Stomach smooth muscle (tissue), 2 donors: Measurements from ENCODE around the gene FGD5.

Experiments
- H3K27ac ChIP-seq: one replicate; pipeline ENCODE4 v1.7.0; 2013; ENCODE audit warnings: mild to moderate bottlenecking, low read length, inconsistent platforms
- H3K27me3 ChIP-seq, 2 donors: one replicate each; pipeline ENCODE4 v1.7.0; 2013; ENCODE audit warnings: low read length in 2 of 2; ENCODE audit not compliant: insufficient read depth in 2 of 2, control insufficient read depth in 1 of 2
- H3K36me3 ChIP-seq, 2 donors: one replicate each; pipeline ENCODE4 v1.7.0; 2013; ENCODE audit warnings: low read length in 2 of 2; ENCODE audit not compliant: control insufficient read depth in 2 of 2, insufficient read depth in 2 of 2
- H3K4me1 ChIP-seq: one replicate; pipeline ENCODE4 v1.7.0; 2013; ENCODE audit warnings: low read length; ENCODE audit not compliant: control insufficient read depth, insufficient read depth
- H3K4me3 ChIP-seq, 2 donors: one replicate each; pipeline ENCODE4 v1.7.0; 2013; ENCODE audit warnings: low read length in 2 of 2
- H3K9ac ChIP-seq, 2 donors: one replicate each; pipeline ENCODE4 v1.7.0; 2013; ENCODE audit warnings: low read length in 2 of 2, mild to moderate bottlenecking in 1 of 2
- H3K9me3 ChIP-seq, 2 donors: one replicate each; pipeline ENCODE4 v1.7.0; 2013; ENCODE audit warnings: low read length in 2 of 2; ENCODE audit not compliant: control insufficient read depth in 2 of 2
- donor health status: healthy.
- donor health status: Pancreatic carcinoma.

Gene FGD5

DNA sequence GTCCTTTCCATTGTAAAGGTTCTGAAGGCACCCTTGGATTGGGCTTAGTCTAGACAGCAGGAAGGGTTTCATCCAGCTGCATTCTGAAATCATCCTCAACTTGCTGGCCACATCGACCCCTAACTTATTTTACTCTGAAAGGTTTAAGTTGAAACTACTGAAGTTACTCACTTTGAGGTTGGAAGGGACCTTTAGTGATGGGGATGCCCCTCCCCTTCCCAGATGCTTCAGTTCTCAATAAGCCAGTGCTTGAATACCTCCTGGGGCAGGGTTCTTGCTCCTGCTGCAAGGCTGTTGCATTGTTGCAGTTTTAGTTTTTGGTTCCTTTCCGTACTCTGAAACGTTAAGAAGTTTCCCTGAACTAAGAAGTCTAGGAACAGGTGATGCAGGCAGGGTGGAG lies 26.4 kb downstream of the FGD5 start:
- Histone ChIP-seq H3K27me3 (peaks cover 0 to 5% of the 10 kb centered on the region in 2 donors), H3K27ac (no peak overlapping the region), H3K36me3 (no peaks in the 10 kb centered on the region), H3K4me3 (no peak overlapping the region), H3K9ac (no peak overlapping the region), H3K4me1 (peaks cover 26% of the 10 kb centered on the region), H3K9me3 (no peaks in the 10 kb centered on the region)

DNA sequence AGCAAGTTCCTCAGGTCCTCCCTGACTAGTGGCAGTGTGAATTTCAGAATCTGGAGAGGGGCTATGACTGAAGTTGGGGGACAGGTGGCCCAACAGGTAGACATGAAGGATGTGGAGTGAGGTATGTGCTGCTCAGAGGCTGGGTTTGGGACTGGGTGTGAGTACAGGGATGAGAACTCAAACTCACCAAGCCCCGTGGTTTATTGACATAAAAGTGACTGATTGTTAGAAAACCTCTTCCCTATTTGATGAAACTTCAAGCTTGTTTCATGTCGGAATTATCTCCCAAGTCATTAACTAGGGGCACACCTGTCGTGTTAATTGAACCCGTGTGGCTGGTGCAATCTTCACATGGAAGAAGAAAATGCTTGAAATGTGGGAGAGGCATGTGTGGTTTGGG lies 27.1 kb downstream of the FGD5 start:
- H3K9me3 ChIP-seq: no peaks in the 10 kb centered on the region
- H3K9ac ChIP-seq: no peak overlapping the region
- no peaks in the 10 kb centered on the region for H3K36me3 ChIP-seq
- peaks cover 0 to 5% of the 10 kb centered on the region in 2 donors for H3K27me3 ChIP-seq
- peaks cover 30% of the 10 kb centered on the region for H3K4me1 ChIP-seq
- H3K27ac ChIP-seq: no peak overlapping the region
- no peak overlapping the region for H3K4me3 ChIP-seq

DNA sequence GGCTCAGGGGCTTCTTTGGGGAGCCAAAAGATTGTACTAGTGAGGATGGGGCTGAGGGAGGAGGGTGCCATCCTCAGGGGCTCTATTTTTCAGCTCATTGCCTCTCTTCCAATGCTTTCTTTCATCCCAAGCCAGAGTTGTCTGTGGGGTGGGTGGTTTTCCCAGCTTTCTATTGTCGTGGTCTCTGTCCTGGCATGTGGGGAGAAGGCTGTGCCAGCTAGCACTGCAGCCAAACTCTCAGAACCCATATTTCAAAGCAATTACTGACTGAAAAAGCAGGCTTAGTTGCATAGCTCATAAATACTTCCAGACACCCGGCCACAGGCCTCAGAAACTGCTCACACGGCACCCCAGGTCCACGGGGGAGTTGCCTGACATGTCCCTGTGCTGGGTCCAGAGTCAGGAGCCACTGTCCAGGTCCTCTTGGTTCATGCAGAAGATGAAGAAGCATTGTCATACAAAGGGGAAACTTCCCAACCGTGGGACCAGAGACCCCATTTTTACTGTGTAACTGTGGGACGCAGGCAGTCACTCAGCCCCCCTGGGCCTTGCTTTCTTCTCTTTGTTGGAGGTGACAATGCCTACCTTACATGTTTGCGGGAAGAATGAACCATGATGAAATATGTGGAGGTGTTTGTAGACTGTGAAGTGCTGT lies 27.6 kb downstream of the FGD5 start:
- no peaks in the 10 kb centered on the region for H3K36me3 ChIP-seq
- peaks cover 0 to 5% of the 10 kb centered on the region in 2 donors for H3K27me3 ChIP-seq
- no peaks in the 10 kb centered on the region for H3K9me3 ChIP-seq
- H3K4me1 ChIP-seq: peaks cover 26% of the 10 kb centered on the region
- no peak overlapping the region for H3K27ac ChIP-seq
- H3K9ac ChIP-seq: no peak overlapping the region
- H3K4me3 ChIP-seq: no peak overlapping the region

DNA sequence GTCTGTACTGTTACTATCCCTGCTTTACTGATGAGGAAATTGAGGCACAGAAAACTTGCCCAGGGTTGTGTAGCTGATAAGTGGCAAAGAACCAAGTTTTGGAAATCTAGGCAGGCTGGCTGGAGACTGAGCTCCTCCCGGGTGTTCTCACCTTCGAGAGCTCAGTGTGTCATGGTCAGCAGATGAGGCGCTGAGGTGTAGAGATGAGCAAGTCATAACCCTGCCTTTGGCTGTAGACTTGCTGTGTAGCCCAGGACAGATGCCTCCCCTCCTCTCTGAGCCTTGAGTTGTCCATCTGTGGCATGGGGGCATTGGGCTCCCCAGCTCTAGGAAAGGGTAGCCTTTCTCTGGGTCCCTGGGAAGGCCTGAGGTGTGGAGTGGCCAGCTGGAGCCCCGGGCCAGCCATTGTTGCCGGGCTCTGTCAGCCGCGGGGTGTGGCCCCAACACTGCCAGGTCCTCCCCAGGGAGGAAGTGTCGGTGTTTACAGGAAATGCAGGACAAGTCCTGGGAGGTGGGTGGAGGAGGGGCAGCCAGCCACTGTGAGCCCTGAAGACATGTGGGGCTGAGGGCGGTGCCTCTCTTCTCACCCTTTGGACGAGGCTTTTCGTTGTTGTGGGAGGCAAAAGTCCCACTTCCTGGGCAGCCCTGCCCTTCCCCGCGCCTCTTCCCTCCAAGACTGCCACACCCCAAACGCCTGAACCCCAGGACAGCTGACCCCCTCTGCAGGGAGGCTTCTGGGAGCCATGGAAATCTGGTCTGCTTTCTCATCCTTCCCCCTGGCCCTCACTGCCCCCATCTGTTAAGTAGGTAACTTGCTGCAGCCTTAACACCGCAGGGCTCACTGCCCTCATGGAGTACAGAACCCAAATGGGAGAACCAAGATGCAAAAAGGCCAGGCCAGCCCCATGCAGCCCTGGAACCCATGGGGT lies 29.1 kb downstream of the FGD5 start:
- H3K36me3 ChIP-seq: no peaks in the 10 kb centered on the region
- H3K4me1 ChIP-seq: peaks cover 23% of the 10 kb centered on the region
- no peak overlapping the region for H3K4me3 ChIP-seq
- no peak overlapping the region for H3K27ac ChIP-seq
- no peaks in the 10 kb centered on the region for H3K9me3 ChIP-seq
- H3K9ac ChIP-seq: no peak overlapping the region
- peaks cover 0 to 5% of the 10 kb centered on the region in 2 donors for H3K27me3 ChIP-seq

DNA sequence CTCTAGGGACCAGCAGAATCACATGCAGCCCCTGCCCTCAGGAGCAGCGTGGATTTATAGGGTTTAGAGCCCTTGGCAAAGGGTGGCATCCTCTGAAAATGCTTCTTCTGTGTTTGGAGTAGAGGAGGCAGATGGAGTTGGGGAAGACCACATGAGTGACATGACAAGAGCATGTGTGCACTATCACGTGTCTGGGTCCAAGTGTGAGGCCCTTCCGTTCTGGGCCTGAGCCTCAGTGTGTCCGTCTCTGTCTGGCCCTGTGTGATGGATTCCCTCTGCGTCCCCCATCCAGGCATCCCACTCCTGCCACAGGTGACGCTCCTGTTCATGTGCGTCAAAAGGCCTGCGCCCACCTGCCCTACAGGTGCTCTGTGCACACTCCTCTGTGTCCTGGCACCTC lies 30.1 kb downstream of the FGD5 start:
- Histone ChIP-seq H3K9me3 (no peaks in the 10 kb centered on the region), H3K9ac (no peak overlapping the region), H3K27me3 (peaks cover 0 to 2% of the 10 kb centered on the region in 2 donors), H3K4me1 (peaks cover 24% of the 10 kb centered on the region), H3K27ac (no peak overlapping the region), H3K4me3 (no peak overlapping the region), H3K36me3 (no peaks in the 10 kb centered on the region)

DNA sequence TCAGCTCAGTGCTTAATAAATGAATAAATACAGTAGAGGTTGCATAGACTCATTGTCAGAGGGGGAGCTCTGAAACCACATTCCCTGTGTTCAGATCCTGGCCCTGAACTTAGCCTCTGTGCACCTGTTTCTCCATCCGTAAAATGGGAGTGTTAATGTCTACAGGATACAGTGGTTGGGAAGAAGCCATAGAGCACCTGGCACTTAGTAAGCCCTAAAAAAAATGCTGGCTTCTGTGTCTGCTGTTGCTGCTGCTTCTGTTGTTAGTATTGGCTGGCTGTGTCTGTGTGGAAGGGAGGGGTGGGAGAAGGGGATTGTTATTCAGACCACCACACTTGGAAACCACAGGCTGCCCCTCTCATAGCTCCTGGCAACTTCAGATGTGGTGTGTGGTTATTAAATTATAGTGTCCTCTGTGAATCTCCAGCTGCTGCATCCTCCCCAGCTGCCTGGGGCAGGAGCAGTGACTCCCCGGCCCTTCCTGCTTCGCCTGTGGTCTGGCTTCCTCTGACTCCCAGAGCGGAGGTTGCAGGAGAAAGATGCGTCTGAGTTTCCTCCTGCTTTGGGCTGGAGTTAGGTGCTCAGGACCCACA lies 31.0 kb downstream of the FGD5 start:
- Histone ChIP-seq H3K9ac (no peak overlapping the region), H3K4me1 (peaks cover 24% of the 10 kb centered on the region), H3K27ac (no peak overlapping the region)

DNA sequence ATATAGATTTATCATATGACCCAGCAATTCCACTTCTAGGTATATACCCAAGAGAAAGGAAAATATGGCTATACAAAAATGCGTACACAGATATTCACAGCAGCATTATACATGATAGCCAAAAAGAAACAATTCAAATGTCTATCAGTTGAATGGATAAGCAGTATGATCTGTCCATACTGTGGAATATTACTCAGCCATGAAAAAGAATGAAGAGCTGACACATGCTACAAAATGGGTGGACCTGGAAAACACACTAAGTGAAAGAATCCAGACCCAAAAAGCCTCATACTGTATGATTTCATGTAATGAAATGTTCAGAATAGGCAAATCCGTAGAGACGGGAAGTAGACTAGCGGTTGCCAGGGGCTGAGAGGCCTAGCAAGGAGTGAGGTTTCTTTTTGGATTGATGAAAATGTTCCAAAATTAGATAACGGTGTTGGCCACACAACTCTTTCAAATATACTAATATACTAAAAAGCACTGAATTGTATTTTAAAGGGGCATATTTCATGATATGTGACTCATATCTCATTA lies 33.4 kb downstream of the FGD5 start:
- H3K27me3 ChIP-seq: peaks cover 0 to 2% of the 10 kb centered on the region in 2 donors
- no peak overlapping the region for H3K4me3 ChIP-seq
- peak overlapping the region; percentile 53 for H3K27ac ChIP-seq
- H3K4me1 ChIP-seq: peaks cover 24% of the 10 kb centered on the region
- H3K9me3 ChIP-seq: no peaks in the 10 kb centered on the region
- no peak overlapping the region for H3K9ac ChIP-seq
- H3K36me3 ChIP-seq: no peaks in the 10 kb centered on the region

More for the DNA sequence above, 31.0 kb downstream of the FGD5 start:
- Histone ChIP-seq H3K4me3 (no peak overlapping the region), H3K9me3 (no peaks in the 10 kb centered on the region), H3K27me3 (peaks cover 0 to 2% of the 10 kb centered on the region in 2 donors), H3K36me3 (no peaks in the 10 kb centered on the region)

DNA sequence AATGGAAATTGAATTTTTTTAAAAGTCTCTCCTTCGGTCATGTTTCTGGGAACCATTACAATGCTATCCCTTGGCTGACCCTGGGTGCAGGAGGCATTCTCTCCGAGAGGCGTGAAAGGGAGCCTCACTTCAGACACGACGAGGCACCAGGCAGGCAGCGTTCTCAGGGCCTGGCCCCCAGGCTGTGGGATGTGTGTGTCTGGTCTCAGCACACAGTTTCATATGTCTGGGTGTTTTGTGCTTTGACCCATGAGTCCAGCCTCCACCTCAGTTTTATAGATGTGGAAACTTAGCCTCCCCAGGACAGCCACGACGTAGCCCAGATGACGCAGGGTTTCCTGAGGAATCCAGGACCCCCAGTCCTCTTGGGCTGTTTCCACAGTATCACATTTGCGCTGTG lies 34.0 kb downstream of the FGD5 start:
- Histone ChIP-seq H3K27ac (peak overlapping the region; percentile 53), H3K9me3 (no peaks in the 10 kb centered on the region), H3K9ac (no peak overlapping the region), H3K4me3 (no peak overlapping the region), H3K36me3 (no peaks in the 10 kb centered on the region), H3K4me1 (peaks cover 24% of the 10 kb centered on the region), H3K27me3 (peaks cover 0 to 2% of the 10 kb centered on the region in 2 donors)

DNA sequence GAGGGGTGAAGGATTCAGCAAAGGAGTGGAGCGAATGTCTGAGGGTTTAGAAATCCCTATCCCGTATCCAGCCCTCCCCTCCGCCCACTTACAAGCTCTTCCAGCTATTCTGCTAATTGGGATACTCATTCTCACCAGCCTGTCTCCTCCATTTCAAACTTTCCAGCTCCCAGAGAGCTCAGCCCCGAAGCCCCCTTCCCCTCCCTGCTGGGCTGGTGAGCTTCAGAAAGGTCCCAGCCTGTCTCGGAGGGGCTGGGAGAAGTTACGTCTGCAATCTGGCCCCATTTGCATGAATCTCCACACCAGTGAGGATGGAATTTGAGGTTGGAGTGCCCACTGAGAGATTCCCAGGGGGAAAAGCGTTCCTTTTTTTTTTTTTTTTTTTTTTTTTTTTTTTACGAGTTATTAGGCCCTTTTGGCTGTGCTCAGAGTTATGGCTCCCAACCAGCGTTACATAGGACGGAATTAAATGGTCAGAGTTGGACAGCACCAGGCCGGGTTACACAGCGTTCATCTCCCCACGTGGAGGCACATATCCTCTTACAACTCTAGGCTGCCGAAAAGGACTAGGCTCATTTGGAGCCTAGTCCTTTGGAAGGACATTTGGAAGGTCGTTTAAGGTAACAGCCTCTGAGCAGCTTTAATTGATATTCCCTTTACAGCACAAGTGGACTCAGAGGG lies 34.6 kb downstream of the FGD5 start:
- Histone ChIP-seq H3K9me3 (no peaks in the 10 kb centered on the region), H3K27me3 (peaks cover 0 to 2% of the 10 kb centered on the region in 2 donors), H3K4me1 (peaks cover 18% of the 10 kb centered on the region), H3K9ac (no peak overlapping the region), H3K27ac (peak overlapping the region; percentile 53), H3K36me3 (no peaks in the 10 kb centered on the region), H3K4me3 (no peak overlapping the region)

DNA sequence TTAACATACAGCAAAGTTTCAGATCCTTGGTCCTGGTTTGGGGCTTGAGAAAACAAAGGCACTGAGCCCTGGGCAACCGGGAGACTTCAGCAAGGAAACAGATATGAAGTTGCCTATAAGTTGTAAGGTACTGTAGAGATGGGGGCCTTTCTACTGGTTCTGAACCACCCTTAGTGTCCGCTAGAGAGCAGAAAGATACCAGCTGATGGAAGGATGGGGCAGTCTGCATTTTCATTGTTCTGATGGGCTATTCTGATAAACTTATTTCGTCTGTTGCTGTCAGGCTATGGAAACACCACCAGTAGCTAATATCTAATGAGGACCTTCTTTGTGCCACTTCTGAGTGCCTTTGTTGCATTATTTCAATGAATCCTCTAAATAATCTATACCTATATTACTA lies 38.7 kb downstream of the FGD5 start:
- Histone ChIP-seq H3K4me3 (no peak overlapping the region), H3K27me3 (no peaks in the 10 kb centered on the region), H3K9ac (no peak overlapping the region), H3K36me3 (no peaks in the 10 kb centered on the region), H3K27ac (no peak overlapping the region), H3K9me3 (no peaks in the 10 kb centered on the region), H3K4me1 (peaks cover 14% of the 10 kb centered on the region)
